ENCODE measurements around the gene RXYLT1. TPM values are rescaled to one million over a fixed set of nuclear protein-coding genes. Genes with fewer than 3 reads are reported as not detected.
A peak's percentile ranks its signal among the peaks of the same experiment; 100 is the strongest.

Gene RXYLT1
- total RNA-seq, 1 donor from 2014 or later: 15.5 TPM

GRCh38 chr12:63795032-63795687 is 15.5 kb downstream of the RXYLT1 start:
- ATAC-seq: no peak
- DNase-seq: no peak
- intact Hi-C loops (cut with micrococcal nuclease): no loop called here

- ATAC-seq: peak; percentile 70
- DNase-seq: no peak
- intact Hi-C loops (cut with micrococcal nuclease): no loop called here
These were observed 16.2 kb downstream of the RXYLT1 start for GRCh38 chr12:63795944-63796343.

DNA sequence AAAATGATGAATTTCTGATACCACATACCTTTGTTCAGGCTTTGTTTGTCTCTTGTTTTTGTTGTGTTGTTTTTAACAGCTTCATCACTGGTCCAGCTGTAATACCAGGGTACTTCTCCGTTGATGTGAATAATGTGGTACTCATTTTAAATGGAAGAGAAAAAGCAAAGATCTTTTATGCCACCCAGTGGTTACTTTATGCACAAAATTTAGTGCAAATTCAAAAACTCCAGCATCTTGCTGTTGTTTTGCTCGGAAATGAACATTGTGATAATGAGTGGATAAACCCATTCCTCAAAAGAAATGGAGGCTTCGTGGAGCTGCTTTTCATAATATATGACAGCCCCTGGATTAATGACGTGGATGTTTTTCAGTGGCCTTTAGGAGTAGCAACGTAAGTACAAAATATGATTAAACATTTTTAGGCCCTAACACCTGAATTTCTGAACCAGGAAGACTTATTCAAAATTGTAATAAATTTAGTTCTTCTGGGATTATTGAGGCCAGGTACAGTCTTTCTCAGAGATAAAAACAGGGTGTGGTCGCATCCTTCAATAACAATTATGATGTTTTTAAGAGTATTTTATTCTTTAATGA is 22.4 kb downstream of the RXYLT1 start:
- ATAC-seq (no peak), DNase-seq (no peak)
- intact Hi-C loops (cut with micrococcal nuclease): loop anchor here (10.0 kb wide), 1 partner anchor 697 kb away; no protein-coding TSS in a partner anchor

- intact Hi-C loops (cut with micrococcal nuclease): loop anchor here (10.0 kb wide), 1 partner anchor 700 kb away; no protein-coding TSS in a partner anchor
- ATAC-seq: no peak
- DNase-seq: no peak
These were observed 25.0 kb downstream of the RXYLT1 start for GRCh38 chr12:63804746-63805145.

DNA sequence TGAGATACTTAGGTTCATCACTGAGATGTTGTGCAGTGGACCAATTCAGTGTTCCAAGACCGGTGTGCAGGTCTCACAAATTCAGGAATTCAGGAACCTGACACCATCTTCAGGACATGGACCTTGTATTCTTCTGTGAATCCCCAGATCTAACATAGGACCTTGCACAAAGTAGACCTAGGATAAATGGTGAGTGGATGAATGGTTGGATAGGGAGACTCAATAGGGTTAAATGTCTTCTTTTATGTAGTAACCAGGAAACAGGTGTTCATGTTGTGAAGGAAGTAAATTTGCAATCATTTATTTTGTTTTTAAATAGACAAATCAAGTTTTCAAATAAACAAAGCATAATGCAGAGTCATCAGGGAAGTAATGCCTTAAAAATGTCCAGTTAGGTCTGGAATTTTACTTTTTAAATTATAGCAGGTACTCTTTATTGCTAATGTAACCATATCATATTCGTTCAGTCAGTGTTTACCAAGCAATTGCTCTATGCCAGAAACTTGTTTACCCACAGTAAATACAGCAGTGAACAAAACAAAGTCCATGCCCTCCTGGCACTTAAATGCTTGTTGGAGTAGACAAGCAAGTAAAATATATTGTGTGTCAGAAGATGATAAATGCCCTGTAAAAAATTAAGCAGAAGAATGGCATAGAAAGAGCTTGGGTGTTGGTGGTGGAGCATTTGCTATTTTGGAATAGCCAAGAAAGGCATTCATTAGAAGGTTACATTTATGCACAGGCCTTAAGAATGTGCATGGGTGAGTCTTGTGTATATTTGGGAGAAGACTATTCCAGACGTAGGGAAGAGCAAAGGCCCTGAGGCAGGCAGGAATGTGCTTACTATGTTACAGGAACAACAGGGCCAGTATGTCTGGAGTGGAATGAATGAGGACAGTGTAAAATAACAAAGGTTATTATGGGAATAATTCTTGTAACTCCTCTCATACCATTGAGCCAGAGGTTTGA is 26.3 kb downstream of the RXYLT1 start:
- intact Hi-C loops (cut with micrococcal nuclease): loop anchor here (10.0 kb wide), 1 partner anchor 701 kb away; no protein-coding TSS in a partner anchor

DNA sequence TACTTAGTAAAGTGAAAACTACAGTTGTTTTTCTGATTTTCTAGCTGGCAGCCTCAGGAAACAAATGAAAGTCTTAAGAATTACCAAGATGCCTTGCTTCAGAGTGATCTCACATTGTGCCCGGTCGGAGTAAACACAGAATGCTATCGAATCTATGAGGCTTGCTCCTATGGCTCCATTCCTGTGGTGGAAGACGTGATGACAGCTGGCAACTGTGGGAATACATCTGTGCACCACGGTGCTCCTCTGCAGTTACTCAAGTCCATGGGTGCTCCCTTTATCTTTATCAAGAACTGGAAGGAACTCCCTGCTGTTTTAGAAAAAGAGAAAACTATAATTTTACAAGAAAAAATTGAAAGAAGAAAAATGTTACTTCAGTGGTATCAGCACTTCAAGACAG is 28.9 kb downstream of the RXYLT1 start:
- no peak for DNase-seq
- intact Hi-C loops (cut with micrococcal nuclease): loop anchor here (10.0 kb wide), 1 partner anchor 704 kb away; no protein-coding TSS in a partner anchor
- no peak for ATAC-seq

More for the DNA sequence above, 26.3 kb downstream of the RXYLT1 start:
- DNase-seq: no peak
- no peak for ATAC-seq

DNA sequence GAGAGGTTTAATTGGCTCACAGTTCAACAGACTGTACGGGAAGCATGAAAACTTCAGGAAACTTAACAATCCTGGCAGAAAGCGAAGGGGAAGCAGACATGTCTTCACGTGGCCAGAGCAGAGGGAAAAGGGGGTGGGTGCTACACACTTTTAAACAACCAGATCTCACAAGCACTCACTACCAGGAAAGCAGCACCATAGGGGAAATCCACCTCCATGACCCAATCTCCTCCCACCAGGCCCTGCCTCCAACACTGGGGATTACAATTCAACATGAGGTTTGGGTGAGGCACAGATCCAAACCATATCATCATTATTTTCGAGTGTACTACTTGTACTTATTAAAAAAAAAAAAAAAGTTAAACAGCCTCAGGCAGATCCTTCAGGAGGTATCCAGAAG is 29.9 kb downstream of the RXYLT1 start:
- no peak for DNase-seq
- intact Hi-C loops (cut with micrococcal nuclease): loop anchor here (10.0 kb wide), 1 partner anchor 705 kb away; no protein-coding TSS in a partner anchor
- ATAC-seq: no peak

DNA sequence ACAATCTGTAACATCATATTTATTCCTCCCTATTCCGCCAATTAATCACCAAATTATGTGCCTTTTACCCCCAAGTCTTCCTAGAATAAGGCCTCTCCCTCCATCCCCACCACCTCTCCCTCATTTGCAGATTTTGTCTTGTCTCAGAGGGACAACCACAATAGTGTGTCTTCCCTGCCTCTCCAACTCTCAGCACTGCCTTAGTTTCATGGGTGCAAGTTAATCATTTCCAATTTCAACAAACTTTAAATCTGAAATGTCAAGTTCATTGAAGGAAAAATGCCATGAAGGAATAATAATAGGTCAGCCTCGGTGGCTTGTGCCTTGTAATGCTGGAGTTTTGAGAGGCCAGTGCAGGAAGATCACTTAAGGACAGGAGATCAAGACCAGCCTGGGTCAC is 31.6 kb downstream of the RXYLT1 start:
- ATAC-seq (no peak), DNase-seq (no peak)
- intact Hi-C loops (cut with micrococcal nuclease): no loop called here

DNA sequence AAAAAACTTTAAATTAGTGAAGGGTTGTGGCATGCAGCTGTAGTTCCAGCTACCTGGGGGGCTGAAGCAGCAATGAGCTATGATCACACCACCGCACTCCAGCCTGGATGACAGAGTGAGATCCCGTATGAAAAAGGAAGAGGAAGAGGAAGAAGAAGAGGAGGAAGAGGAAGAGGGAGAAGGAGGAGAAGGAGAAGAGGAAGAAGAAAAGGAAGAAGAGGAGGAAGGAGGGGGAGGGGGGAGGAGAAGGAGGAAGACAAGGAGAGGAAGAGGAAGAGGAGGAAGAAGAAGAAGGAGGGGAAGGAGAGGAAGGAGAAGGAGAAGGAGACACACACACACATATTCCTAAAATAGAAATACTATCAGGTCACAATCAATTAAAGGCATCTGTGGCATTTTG is 32.0 kb downstream of the RXYLT1 start:
- DNase-seq (no peak), ATAC-seq (no peak)
- intact Hi-C loops (cut with micrococcal nuclease): no loop called here

DNA sequence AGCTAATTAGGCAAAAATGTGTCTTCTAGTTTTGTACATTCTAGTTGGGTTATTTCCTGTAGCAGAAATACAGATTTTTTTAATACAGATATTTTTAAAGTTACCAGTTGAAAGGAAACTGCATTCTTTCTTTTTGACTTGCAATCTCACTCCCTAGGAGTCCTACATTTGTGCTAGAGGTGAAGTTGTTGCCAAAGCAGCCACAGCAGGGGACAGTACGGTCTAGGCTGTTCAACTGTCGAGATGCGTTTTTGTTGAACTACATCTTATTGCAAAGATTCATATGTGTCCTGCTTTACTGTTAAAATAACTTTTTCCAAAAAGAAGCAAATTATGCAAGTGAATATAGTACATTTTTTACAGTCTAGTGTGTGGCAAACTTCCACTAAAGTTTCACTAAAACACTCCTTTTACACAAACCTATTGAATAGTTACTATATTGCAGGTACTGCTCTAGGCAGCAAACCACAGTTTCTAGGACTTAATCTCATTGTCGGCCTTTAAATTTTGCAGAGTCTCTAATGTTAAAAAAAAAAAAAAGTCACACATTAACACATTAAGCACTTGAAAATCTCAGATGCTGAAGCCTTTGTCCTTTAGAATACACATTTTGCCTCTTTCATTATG is 34.5 kb downstream of the RXYLT1 start:
- intact Hi-C loops (cut with micrococcal nuclease): no loop called here
- DNase-seq: no peak
- ATAC-seq: no peak

DNA sequence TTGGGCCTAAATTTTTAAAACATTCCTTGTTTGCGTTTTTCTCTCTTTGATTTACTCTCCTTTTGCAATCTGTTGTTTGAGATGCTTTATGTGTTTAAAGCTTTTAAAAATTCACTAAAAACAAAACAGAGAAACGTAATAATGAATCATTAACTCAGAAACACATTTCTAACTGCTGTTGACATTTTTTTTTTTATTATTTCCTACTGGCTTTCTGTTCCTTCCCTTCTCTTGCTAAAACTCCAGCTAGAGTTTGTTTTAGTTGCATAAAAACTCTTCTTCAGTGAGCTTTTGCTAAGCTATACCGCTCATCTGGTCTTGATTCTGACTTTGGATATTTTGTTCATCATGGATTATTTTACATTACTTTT is 35.8 kb downstream of the RXYLT1 start:
- no peak for DNase-seq
- intact Hi-C loops (cut with micrococcal nuclease): no loop called here

DNA sequence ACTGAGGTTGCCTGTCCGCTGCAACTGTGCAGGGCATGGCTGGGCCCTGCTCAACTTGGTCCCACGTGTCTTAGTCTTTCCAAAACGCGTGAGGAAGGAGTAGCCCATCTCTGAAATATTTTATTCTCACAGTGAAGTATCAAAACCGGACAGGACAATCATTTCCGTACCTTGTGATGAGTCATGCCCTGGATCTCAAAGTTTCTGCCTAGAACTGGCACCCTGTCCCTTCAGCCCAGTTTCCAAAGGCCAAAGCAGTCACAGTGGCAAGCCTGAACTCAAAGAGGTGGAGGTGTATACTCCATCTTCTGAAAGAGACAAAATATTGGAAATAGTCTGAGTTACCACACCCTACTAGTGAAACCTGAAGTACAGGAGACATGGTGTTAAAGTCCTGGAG is 36.3 kb downstream of the RXYLT1 start:
- ATAC-seq (no peak), DNase-seq (no peak)
- intact Hi-C loops (cut with micrococcal nuclease): no loop called here

More for the DNA sequence above, 35.8 kb downstream of the RXYLT1 start:
- ATAC-seq: no peak

DNA sequence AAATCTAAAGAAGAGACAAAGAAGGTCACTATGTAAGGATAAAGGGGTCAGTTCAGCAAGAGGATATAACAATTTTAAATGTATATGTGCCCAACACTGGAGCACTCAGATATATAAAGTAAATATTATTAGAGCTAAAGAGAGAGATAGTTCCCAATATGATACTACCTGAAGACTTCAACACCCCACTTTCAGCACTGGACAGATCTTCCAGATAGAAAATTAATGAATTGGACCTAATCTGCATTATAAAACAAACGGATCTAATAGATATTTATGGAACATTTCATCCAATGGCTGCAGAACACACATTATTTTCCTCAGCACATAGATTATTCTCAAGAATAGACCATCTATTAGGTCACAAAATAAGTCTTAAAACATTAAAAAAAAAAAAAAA is 40.7 kb downstream of the RXYLT1 start:
- intact Hi-C loops (cut with micrococcal nuclease): no loop called here
- ATAC-seq (no peak), DNase-seq (no peak)

- DNase-seq: peak; percentile 46
- ATAC-seq: peak; percentile 57
- intact Hi-C loops (cut with micrococcal nuclease): no loop called here
These were observed 42.1 kb downstream of the RXYLT1 start for GRCh38 chr12:63821781-63822251.

DNA sequence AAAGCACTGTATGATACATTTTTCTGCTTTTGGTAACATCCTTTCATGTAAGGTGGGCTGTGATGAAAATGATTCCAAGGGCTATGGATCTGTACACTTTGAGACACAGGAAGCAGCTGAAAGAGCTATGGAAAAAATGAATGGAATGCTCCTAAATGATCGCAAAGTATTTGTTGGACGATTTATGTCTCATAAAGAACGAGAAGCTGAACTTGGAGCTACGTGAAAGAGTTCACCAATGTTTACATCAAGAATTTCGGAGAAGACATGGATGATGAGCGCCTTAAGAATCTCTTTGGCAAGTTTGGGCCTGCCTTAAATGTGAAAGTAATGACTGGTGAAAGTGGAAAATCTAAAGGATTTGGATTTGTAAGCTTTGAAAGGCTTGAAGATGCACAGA is 42.6 kb downstream of the RXYLT1 start:
- no peak for ATAC-seq
- DNase-seq: no peak
- intact Hi-C loops (cut with micrococcal nuclease): no loop called here

GRCh38 chr12:63823040-63823439 is 43.3 kb downstream of the RXYLT1 start:
- intact Hi-C loops (cut with micrococcal nuclease): no loop called here
- DNase-seq (no peak), ATAC-seq (no peak)

- DNase-seq (no peak), ATAC-seq (peak; percentile 55)
- intact Hi-C loops (cut with micrococcal nuclease): no loop called here
These were observed 46.4 kb downstream of the RXYLT1 start for GRCh38 chr12:63826006-63826585.

GRCh38 chr12:63828867-63829266 is 49.2 kb downstream of the RXYLT1 start:
- ATAC-seq: no peak
- intact Hi-C loops (cut with micrococcal nuclease): no loop called here

GRCh38 chr12:63836046-63836445 is 56.3 kb downstream of the RXYLT1 start:
- ATAC-seq: no peak
- intact Hi-C loops (cut with micrococcal nuclease): no loop called here
- no peak for DNase-seq

More at GRCh38 chr12:63828867-63829266, 49.2 kb downstream of the RXYLT1 start:
- DNase-seq: no peak

Data from left ventricle myocardium superior (tissue), 1 donor.